Measurements from ENCODE around the gene LPCAT3. TPM values are rescaled to one million over a fixed set of nuclear protein-coding genes. Genes with fewer than 3 reads are reported as not detected.

LPCAT3 gene
- total RNA-seq, 1 donor from 2014 or later = 14.9 TPM

DNA sequence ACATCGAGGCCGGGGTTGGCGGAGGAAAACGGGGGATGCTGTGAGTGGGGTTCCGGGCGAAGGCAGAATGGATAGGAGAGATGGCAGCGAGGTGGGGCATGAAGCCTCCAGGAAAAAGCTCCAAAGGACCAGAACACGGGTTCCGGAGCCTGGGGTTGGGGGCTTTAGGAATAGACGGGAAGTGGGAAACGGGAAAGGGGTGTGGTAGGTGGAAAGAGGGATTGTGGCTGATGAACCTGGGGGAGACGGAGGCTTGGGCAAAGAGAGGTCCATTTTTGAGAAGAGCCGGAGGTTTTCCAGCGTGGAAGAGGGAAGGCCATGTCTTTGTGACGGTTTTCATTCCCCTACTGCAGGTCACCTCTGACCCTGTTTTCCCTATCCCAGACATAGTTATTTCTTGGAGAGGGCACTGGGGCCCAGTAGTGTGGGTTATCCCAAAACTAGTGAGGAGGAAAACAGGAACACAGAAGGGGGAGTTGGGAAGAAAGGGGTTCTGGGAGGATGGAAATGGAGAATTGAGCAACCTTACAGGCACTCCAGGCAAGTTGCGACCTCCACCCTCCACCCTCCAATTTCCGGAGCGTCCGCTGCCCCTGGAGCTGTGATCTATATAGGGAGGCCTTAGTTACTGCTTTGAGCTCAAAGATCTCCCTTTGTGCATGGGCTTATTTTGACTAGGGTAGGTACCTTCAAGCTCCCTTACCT, 89.4 kb downstream of the LPCAT3 start:
- no peak for DNase-seq (ENCODE audit: low read depth)
- peak overlapping the region; percentile 78 for H3K4me3 ChIP-seq (ENCODE audit: low read depth, low read length)
- TF ChIP-seq, protein P1, sequence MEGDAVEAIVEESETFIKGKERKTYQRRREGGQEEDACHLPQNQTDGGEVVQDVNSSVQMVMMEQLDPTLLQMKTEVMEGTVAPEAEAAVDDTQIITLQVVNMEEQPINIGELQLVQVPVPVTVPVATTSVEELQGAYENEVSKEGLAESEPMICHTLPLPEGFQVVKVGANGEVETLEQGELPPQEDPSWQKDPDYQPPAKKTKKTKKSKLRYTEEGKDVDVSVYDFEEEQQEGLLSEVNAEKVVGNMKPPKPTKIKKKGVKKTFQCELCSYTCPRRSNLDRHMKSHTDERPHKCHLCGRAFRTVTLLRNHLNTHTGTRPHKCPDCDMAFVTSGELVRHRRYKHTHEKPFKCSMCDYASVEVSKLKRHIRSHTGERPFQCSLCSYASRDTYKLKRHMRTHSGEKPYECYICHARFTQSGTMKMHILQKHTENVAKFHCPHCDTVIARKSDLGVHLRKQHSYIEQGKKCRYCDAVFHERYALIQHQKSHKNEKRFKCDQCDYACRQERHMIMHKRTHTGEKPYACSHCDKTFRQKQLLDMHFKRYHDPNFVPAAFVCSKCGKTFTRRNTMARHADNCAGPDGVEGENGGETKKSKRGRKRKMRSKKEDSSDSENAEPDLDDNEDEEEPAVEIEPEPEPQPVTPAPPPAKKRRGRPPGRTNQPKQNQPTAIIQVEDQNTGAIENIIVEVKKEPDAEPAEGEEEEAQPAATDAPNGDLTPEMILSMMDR (conservative IDR thresholded peaks at IDR 0.05; ENCODE audit: low read depth, low read length) = no peak

DNA sequence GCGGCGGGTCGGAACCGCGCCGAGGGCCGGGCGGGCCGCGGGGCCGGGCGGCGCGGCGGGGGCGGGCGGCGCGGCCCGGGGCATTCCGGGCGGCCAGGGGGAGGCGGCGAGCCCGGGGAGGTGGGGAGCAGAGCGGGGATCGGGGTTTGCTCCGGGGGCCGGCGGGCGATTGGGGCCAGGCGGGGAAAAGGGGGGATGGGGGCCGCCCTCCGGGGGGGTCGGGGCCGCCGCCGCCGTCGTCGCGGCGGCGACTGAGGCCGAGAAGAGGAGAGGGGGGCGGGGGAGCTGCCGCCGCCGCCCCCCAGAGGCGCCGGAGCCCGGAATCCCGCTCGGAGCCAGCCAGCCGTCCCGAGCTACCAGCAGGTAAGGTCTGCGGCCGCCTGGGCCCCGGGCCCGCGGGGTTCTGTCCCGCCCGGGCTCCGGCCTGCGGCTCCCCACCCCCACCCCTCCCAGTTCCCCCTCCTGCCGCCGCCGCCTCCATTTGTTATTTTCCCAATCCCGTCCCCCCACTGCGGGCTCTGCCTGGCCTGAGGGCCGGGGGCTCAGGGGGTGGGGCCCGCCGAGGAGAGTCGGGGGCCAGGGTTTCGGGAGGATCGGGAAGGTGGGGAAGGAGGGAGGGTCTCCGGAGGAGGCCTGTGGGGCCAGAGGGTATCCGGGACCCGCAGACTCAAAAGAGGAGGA, 90.1 kb downstream of the LPCAT3 start:
- no peak for DNase-seq (ENCODE audit: low read depth)
- H3K4me3 ChIP-seq (ENCODE audit: low read depth, low read length) = peak overlapping the region; percentile 78
- TF ChIP-seq, protein P1 (conservative IDR thresholded peaks at IDR 0.05; ENCODE audit: low read depth, low read length) = no peak

DNA sequence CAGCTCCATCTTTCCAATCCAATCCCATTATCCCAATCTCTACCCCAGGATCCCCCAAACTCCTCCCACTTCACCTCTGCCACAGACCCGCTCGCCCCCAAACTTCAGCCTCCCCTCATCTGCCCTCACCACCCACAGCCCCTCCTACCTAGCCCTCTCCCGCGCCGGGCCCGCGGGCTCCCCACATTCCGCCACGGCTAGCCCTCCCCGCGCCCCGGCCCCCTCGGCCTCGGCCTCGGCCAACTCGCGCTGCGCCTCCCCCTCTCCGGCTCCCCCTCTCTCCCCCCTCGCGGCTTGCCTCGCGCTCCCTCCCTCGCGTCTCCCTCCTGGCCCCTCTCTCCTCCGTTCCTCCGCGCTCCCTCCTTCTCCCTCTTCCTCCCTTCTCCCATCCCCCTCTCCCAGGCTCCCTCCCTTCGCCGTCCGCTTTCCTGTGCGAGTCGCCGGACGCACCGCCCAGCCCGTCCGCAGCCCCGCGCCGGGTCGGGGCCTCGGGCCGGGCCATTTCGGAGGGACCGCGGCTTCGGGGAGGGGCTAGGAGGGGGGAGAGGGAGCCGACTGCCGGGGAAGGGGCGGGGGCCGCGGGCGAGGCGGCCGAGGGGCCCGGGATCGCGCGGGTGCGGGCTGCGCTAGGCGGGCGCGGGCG, 90.8 kb downstream of the LPCAT3 start, which contains the start of gene ATN1:
TSS of gene ATN1 (plus strand) at position 581 of the 643 bp plus-strand sequence. CDS start 6,043 bp downstream, outside the sequence.
- no peak for DNase-seq (ENCODE audit: low read depth)
- TF ChIP-seq, protein P1 (conservative IDR thresholded peaks at IDR 0.05; ENCODE audit: low read depth, low read length) = no peak
- peak within 1 kb of the TSS; percentile 79 for H3K4me3 ChIP-seq (ENCODE audit: low read depth, low read length)

Other genes with a start within 250 kb of the LPCAT3 start
- gene LAG3, start 246.0 kb downstream of the LPCAT3 start, total RNA-seq = not detected in 2 replicates
- 0.07 and 0.75 TPM in 2 replicates for gene CD4, start 228.9 kb downstream of the LPCAT3 start, total RNA-seq
- 1.0 and 1.2 TPM in 2 replicates for gene GPR162, start 196.7 kb downstream of the LPCAT3 start, total RNA-seq
- gene P3H3, start 190.1 kb downstream of the LPCAT3 start, total RNA-seq = 19.1 and 30.4 TPM in 2 replicates
- 0.29 and 4.2 TPM in 2 replicates for gene GNB3, start 177.6 kb downstream of the LPCAT3 start, total RNA-seq
- 85.0 and 97.4 TPM in 2 replicates for gene CDCA3, start 167.2 kb downstream of the LPCAT3 start, total RNA-seq
- gene USP5, start 166.3 kb downstream of the LPCAT3 start, total RNA-seq = 60.5 and 83.8 TPM in 2 replicates
- gene TPI1, start 150.9 kb downstream of the LPCAT3 start, total RNA-seq = 1,445 and 2,208 TPM in 2 replicates
- 9.5 and 17.2 TPM in 2 replicates for gene SPSB2, start 145.2 kb downstream of the LPCAT3 start, total RNA-seq
- 3.8 and 14.5 TPM in 2 replicates for gene LRRC23, start 113.7 kb downstream of the LPCAT3 start, total RNA-seq
- 47.4 and 97.0 TPM in 2 replicates for gene ENO2, start 103.9 kb downstream of the LPCAT3 start, total RNA-seq
- 17.9 and 19.0 TPM in 2 replicates for gene ATN1, start 90.5 kb downstream of the LPCAT3 start, total RNA-seq
- not detected in 2 replicates for gene RNU7-1, start 74.7 kb downstream of the LPCAT3 start, total RNA-seq
- 163 and 174 TPM in 2 replicates for gene C12orf57, start 74.5 kb downstream of the LPCAT3 start, total RNA-seq
- 21.8 and 37.5 TPM in 2 replicates for gene PTPN6, start 67.1 kb downstream of the LPCAT3 start, total RNA-seq
- gene PHB2, start 47.8 kb downstream of the LPCAT3 start, total RNA-seq = 287 and 559 TPM in 2 replicates
- 81.5 and 138 TPM in 2 replicates for gene EMG1, start 47.6 kb downstream of the LPCAT3 start, total RNA-seq
- gene C1S, start 42.2 kb upstream of the LPCAT3 start, total RNA-seq = 1.3 TPM in 1 of 2 replicates, not detected in the other
- gene C1R, start 74.0 kb upstream of the LPCAT3 start, total RNA-seq = 2.1 and 2.5 TPM in 2 replicates
- 11.2 and 11.3 TPM in 2 replicates for gene C1RL, start 90.7 kb upstream of the LPCAT3 start, total RNA-seq
- gene RBP5, start 110.4 kb upstream of the LPCAT3 start, total RNA-seq = not detected in 2 replicates
- 25.2 and 57.5 TPM in 2 replicates for gene CLSTN3, start 111.9 kb upstream of the LPCAT3 start, total RNA-seq
- gene PEX5, start 171.2 kb upstream of the LPCAT3 start, total RNA-seq = 14.4 and 20.0 TPM in 2 replicates

All from epithelial cell of proximal tubule (primary cell).